GM21526 (cell line): ENCODE results near the gene MIS18BP1.
"Not testable (repeated sequence)": the region's sequence is repeated elsewhere in the genome, so short reads cannot be mapped to it uniquely, and the experiment has no call there.

Experiments used
- ATAC-seq: cut with Tn5 transposase; IDR thresholded peaks from one replicate; pipeline ENCODE4 v1.9.1; 2021; ENCODE audit warnings: moderate library complexity; ENCODE audit not compliant: unreplicated experiment, low FRiP score

The MIS18BP1 gene

DNA sequence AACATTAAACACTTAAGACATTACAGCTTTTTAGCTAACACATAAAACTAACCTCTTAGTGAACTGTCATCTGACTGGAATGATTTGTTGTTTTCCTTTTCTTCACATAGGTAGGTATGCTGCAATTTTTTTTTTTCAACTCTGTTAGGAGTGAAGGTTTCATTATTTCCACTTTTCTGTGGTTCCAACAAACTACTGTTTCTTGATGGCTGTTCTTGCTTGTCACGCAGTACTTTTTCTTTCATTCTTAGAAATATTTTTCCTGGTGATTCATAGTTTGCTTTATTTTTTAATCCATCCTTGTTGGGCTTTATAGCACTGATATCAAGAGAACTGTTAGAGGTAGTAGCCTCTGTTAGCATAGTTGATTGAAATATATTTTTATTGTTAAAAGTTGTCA, 6.3 kb downstream of the MIS18BP1 start:
- no peak for ATAC-seq

GRCh38 chr14:45246151-45246550, 6.9 kb downstream of the MIS18BP1 start:
- no peak for ATAC-seq

GRCh38 chr14:45242706-45243105, 10.3 kb downstream of the MIS18BP1 start:
- no peak for ATAC-seq

DNA sequence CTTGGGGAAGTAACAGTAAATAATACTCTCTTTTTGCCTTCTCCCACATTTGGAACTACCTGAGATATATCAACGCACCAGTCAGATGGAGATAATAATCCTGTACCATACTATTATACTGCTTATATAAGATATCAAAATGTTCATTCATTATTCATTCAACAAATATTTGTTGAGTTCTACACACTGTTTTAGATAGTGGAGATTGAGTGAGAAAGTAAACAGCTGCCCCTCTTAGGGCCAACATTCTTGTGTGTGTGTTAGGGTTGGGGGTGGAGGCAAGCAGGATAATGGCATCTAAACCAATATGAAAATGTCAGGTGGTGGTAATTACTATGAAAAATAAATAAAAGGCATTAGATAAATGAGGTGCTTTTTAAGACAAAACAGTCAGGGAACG, 14.0 kb downstream of the MIS18BP1 start:
- ATAC-seq = no peak

DNA sequence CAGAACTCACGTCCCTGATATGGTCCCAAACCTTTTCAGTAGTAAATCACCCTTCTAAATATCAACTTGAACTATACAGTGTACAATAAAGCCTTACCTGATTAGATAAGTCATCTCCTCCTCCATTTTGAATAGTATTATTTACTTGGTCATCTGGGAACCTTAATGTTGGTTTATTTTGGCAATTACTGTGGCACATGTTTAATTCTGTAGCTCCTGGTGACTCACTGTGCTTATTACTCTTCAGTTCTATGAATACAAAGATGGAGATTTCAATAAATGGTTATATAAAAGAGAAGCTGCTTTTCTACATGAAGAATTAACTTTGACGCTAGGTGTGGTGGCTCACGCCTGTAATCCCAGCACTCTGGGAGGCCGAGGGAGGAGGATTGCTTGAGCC, 25.4 kb downstream of the MIS18BP1 start:
- ATAC-seq = no peak

DNA sequence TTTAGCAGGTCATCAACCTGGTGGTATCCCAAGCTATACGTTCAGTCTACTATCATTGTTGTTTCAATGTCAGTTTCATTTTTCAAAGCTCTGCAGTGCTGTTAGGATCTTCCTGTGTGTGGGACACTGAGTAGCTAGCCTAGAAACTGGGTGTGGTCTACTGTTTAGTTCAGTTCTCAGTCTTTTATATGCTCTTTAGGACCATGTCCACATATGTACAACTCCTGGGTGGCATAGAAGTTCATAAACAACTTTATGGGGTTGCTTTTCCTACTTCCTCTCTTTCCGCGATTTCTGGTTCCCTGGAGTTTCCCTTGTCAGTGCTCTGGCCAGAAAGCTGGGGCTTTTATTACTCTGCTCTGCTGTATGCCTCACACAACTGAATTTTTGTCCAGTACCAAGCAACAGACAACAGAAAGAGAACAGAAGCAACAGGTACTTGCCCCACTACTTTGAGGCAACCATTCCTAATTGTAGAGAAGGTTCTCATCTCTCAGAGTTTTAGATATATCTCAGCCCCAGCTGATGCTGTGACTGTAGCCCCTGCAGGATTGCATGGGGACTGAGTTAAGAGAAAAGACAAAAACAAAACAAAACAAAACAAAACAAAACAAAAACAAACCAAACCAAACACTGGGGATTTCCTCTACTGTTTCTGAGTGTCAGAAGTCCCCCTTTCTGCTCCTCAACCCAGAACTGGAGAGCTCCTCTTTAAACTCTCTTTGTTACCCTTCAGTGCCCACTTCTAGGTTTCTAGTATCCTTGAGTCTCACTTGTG, 30.3 kb downstream of the MIS18BP1 start:
- ATAC-seq = no peak

- ATAC-seq = not testable (repeated sequence)
Measured at GRCh38 chr14:45214341-45214740, 38.7 kb downstream of the MIS18BP1 start.

GRCh38 chr14:45213716-45214115, 39.3 kb downstream of the MIS18BP1 start:
- not testable (repeated sequence) for ATAC-seq

GRCh38 chr14:45212231-45212630, 40.8 kb downstream of the MIS18BP1 start:
- no peak for ATAC-seq

GRCh38 chr14:45211295-45211694, 41.7 kb downstream of the MIS18BP1 start:
- no peak for ATAC-seq

DNA sequence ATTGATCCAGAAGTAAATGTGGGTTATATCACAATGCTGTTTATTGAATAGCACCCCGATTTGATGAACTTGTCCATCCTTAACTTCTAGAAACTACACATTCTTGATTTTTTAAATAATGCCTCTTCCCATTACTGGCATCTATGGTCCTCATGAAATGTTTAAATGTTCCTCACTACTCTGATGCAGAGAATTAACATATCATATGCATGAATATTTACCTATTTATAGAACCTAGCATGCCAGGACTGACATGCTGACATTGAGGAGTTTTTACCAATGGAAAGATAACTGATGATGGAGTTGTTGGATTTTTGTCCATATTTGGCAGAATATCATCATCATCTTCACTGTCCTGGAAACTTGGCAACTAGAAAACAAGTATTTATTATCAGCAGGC, 42.8 kb downstream of the MIS18BP1 start:
- ATAC-seq = no peak

DNA sequence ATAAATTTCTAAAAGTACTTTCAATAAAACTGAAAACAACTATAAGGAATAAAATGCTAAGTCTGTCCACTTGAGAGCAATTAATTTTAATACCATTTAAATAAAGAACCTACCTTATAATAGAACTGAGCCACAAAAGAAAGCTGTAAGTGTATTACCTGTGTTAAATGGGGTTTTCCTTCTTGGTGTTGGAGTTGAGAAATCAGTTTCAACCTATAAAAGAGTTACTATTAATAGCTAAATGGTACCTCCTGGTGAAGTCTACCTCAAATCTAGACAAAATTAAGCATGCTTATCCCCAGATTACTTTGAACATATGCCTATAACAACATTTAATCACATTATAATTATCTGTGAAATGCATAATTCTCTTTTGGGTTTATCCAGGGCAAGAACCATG, 48.8 kb downstream of the MIS18BP1 start:
- ATAC-seq = no peak

- ATAC-seq = peak; percentile 63
Measured at GRCh38 chr14:45201905-45202304, 51.1 kb downstream of the MIS18BP1 start.

- no peak for ATAC-seq
Measured at GRCh38 chr14:45199230-45199629, 53.8 kb downstream of the MIS18BP1 start.

DNA sequence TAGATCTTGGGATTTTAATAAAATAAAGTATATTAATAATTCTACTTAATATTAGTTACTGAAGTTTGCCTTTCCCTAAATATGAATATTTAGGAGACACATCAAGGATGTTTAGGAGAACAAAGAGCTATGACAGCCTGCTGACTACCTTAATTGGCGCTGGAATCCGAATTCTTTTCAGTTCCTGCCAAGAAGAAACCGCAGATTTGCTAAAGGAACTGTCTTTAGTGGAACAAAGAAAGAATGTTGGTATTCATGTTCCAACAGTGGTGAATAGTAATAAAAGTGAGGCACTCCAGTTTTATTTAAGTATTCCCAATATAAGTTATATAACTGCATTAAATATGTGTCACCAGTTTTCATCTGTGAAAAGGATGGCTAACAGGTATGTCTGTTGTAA, 54.5 kb downstream of the MIS18BP1 start:
- ATAC-seq = no peak

DNA sequence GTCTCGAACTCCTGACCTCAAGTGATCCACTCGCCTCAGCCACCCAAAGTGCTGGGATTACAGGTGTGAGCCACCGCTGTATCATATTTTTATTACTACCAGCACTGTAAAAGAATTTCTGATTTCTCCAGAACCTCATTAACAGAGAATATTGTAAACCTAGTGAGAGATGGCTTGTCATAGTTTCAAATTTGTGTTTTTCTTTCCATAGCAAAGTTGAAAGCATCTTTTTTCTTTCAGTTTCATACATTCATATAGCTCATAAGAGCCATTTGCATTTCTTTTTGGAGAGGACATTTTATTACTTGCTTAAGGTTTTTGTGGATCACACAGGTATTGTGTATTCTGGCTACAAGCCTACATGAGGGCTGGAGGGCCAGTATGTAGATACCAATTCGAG, 58.0 kb downstream of the MIS18BP1 start:
- peak; percentile 53 for ATAC-seq

DNA sequence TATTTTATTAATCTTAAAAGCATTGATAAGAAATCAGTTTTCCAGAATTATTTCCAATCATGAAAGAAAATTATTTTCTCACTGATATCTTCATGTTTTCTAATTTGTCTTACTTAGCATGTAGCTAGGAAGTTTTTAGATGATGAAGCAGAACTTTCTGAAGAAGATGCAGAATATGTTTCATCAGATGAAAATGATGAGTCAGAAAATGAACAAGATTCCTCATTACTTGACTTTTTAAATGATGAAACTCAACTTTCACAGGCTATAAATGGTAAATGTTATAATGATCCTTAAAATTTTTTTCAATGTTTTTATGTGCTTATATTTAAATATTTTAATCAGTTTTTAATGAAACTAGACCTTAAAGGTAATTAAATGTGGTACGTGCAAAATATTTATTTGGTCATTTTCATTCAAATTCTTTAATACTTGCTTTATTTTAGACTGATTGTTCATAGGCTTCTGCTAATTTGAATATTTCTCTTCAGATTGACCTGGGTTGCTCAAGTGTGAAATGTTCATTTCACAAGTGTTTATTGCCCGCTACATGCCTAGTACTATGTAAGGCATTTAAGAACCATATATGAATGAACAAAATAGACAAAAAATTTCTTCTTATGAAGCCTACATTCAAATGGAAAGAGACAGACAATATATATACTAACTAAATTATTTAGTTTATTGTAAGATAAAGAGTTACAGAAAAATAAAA, 67.7 kb downstream of the MIS18BP1 start:
- ATAC-seq = no peak

DNA sequence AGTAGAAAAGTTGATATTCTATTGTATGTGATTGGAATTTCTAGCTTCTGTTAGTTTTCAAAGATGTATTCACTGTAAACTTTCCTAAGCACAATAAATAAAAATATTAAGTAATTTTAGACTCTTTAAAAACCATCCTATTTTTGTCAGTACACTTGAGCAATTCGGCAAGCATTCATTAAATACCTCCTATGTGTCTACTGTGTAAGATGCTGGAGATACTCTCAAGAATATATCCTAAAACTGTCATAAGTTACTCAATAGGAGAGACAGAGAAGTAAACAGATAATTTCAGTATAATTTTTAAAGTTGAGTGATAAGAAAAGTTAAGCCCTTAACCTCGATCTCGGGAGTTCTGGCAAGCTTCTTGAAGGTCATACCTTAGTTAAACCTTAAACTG, 71.2 kb downstream of the MIS18BP1 start:
- no peak for ATAC-seq

- ATAC-seq = no peak
Measured at GRCh38 chr14:45181329-45181728, 71.7 kb downstream of the MIS18BP1 start.

- no peak for ATAC-seq
Measured at GRCh38 chr14:45177076-45177475, 75.9 kb downstream of the MIS18BP1 start.

- no peak for ATAC-seq
Measured at GRCh38 chr14:45169906-45170305, 83.1 kb downstream of the MIS18BP1 start.

DNA sequence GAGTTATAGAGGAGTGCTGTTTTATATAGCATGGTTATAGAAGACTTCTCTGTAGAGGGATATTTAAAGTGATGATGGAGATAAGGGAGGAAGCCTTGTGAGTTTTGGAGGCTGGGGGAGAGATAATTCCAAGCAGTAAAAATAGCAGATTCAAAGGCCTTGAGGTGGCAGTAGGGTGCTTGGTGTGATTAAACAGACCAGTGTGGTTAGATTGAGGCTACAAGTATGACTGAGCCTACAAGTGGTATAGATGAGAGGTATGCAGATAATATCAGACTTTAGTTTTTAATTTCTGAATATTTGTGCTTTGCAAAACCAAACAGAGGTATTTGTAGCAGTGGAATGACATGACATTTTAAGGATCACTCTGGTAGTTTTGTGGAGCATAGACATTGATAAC, 96.9 kb downstream of the MIS18BP1 start:
- no peak for ATAC-seq
